ENCODE data around the gene TM7SF2.

GRCh38 chr11:65131417-65131776, 19.7 kb downstream of the TM7SF2 start:
- no peak for TF ChIP-seq POLR2A (IDR thresholded peaks at IDR 0.05; ENCODE audit: low read depth, low read length)
- TF ChIP-seq POLR2AphosphoS5 (IDR thresholded peaks at IDR 0.05; ENCODE audit: low read depth, low read length), result no peak
